B cell (primary cell): ENCODE results near the gene FAM219A. TPM values are rescaled to one million over a fixed set of nuclear protein-coding genes. Genes with fewer than 3 reads are reported as not detected.

Source experiments
- ATAC-seq: fragments of 200-7000 bp; cut with Tn5 transposase; one replicate; pipeline ENCODE4 v1.10.0; 2021; ENCODE audit warnings: low read depth, mild to moderate bottlenecking, moderate number of reproducible peaks, moderate library complexity
- CTCF ChIA-PET: fragments of 350-600 bp; sonication (Branson Sonifier 250); formaldehyde crosslinking; loops from one replicate; lab custom pipeline; 2021; ENCODE audit warnings: antibody characterized with exemption, inconsistent platforms; lab: Charles Lee
- POLR2A ChIA-PET: fragments of 350-600 bp; sonication (Branson Sonifier 250); formaldehyde crosslinking; loops from one replicate; lab custom pipeline; 2021; ENCODE audit warnings: antibody characterized with exemption; lab: Charles Lee
- DNase-seq: peaks from one replicate; pipeline ENCODE4 v3.0.0; 2013
- H2AFZ ChIP-seq: 2 replicates; pipeline ENCODE4 v1.6.1; 2012; ENCODE audit warnings: mild to moderate bottlenecking, low read depth, low read length; ENCODE audit not compliant: insufficient read depth, poor library complexity, severe bottlenecking
- H3K27ac ChIP-seq, 2 donors: 1 replicate in 1 of 2; 2 replicates in 1 of 2; pipeline ENCODE4 v1.5.1; 2012 to 2013; ENCODE audit warnings: low read length in 2 of 2, mild to moderate bottlenecking in 2 of 2, moderate library complexity in 1 of 2
- H3K27me3 ChIP-seq, 4 experiments: fragments of 200-600 bp in 1 of 4; sonication (generic) in 1 of 4; replicated peaks in 1 of 4; 1 replicate in 2 of 4; 2 replicates in 2 of 4; pipeline versions ENCODE4 v1.6.1 to v1.7.0; 2013 to 2016; ENCODE audit warnings: low read length in 3 of 4, mild to moderate bottlenecking in 2 of 4, mixed read lengths in 1 of 4, moderate library complexity in 1 of 4; ENCODE audit not compliant: insufficient read depth in 4 of 4, control insufficient read depth in 3 of 4; ENCODE audit errors: control extremely low read depth in 1 of 4
- H3K36me3 ChIP-seq, 2 experiments: replicated peaks in 1 of 2; 1 replicate in 1 of 2; 2 replicates in 1 of 2; pipeline versions ENCODE4 v1.6.1 to v1.7.1; 2013; ENCODE audit warnings: low read length in 1 of 2; ENCODE audit not compliant: insufficient read depth in 2 of 2, control insufficient read depth in 1 of 2; ENCODE audit errors: control extremely low read depth in 1 of 2, extremely low read depth in 1 of 2
- H3K4me1 ChIP-seq, 2 donors: fragments of 200-600 bp in 1 of 2; sonication (generic) in 1 of 2; 1 replicate in 1 of 2; 2 replicates in 1 of 2; pipeline versions ENCODE4 v1.5.1 to v1.6.1; 2013 to 2017; ENCODE audit warnings: low read length in 2 of 2; ENCODE audit not compliant: control insufficient read depth in 2 of 2, insufficient read depth in 2 of 2
- H3K4me2 ChIP-seq: replicated peaks from 2 replicates; pipeline ENCODE3; 2012; ENCODE audit warnings: mild to moderate bottlenecking, low read depth, low read length; ENCODE audit not compliant: poor library complexity, severe bottlenecking
- H3K4me3 ChIP-seq, 5 experiments: fragments of 200-600 bp in 1 of 5; sonication (generic) in 1 of 5; 1 replicate in 3 of 5; 2 replicates in 2 of 5; pipeline versions ENCODE4 v1.5.1 to v1.7.0; 2011 to 2016; ENCODE audit warnings: low read length in 4 of 5, mild to moderate bottlenecking in 4 of 5, low read depth in 2 of 5, control low read depth in 1 of 5, moderate library complexity in 1 of 5; ENCODE audit not compliant: insufficient read depth in 1 of 5; ENCODE audit errors: control extremely low read depth in 1 of 5, extremely low read depth in 1 of 5
- H3K79me2 ChIP-seq: fragments of 200-600 bp; sonication (generic); one replicate; pipeline ENCODE4 v1.6.0; 2016; ENCODE audit warnings: low read length; ENCODE audit not compliant: control insufficient read depth, insufficient read depth
- H3K9ac ChIP-seq: fragments of 200-600 bp; sonication (generic); 2 replicates; pipeline ENCODE4 v1.6.1; 2017; ENCODE audit warnings: mild to moderate bottlenecking, low read length, moderate library complexity
- H3K9me3 ChIP-seq, 3 donors: one replicate each; pipeline versions ENCODE4 v1.6.1 to v1.7.1; 2013; ENCODE audit warnings: low read length in 2 of 3; ENCODE audit not compliant: control insufficient read depth in 2 of 3, insufficient read depth in 1 of 3; ENCODE audit errors: control extremely low read depth in 1 of 3
- H4K20me1 ChIP-seq: 2 replicates; pipeline ENCODE4 v1.6.0; 2012; ENCODE audit warnings: mild to moderate bottlenecking, low read length; ENCODE audit not compliant: insufficient read depth, control insufficient read depth, poor library complexity, severe bottlenecking
- H3K27ac Mint-ChIP-seq: one replicate; pipeline ENCODE4 v1.8.0; 2021; ENCODE audit warnings: mixed read lengths
- H3K27me3 Mint-ChIP-seq: one replicate; pipeline ENCODE4 v1.8.0; 2021; ENCODE audit warnings: mixed read lengths
- H3K4me1 Mint-ChIP-seq: one replicate; pipeline ENCODE4 v1.8.0; 2021; ENCODE audit warnings: mixed read lengths
- H3K4me3 Mint-ChIP-seq: one replicate; pipeline ENCODE4 v1.8.0; 2021; ENCODE audit warnings: mixed read lengths
- H3K9me3 Mint-ChIP-seq: one replicate; pipeline ENCODE4 v1.8.0; 2022; ENCODE audit warnings: mixed read lengths; ENCODE audit not compliant: insufficient read depth
- CTCF ChIP-seq: fragments of 200-600 bp; IDR thresholded peaks from one replicate; pipeline ENCODE4 v1.8.0; 2022; ENCODE audit warnings: antibody characterized with exemption, mild to moderate bottlenecking
- EZH2 ChIP-seq: IDR thresholded peaks from 2 replicates; pipeline ENCODE4 v1.6.1; 2012; ENCODE audit warnings: borderline replicate concordance, low read depth, mild to moderate bottlenecking, moderate library complexity, low read length; ENCODE audit not compliant: insufficient read depth, poor library complexity, severe bottlenecking
- WGBS: methylation state at CpG from one replicate; pipeline ENCODE4 v1.1.5; 2013; ENCODE audit warnings: missing lambda C conversion rate; ENCODE audit not compliant: insufficient coverage; 5-methylcytosine and 5-hydroxymethylcytosine counted together
- intact Hi-C: fragments of 100-400 bp; cut with micrococcal nuclease; formaldehyde crosslinking; loops from one replicate; pipeline ENCODE4 v1.10.0; 2022
- polyA plus RNA-seq: library from polyadenylated mRNA; depleted of rRNA; stranded (reverse); fragments of >200 nt; gene quantifications from 2 replicates; pipeline ENCODE4 v1.2.3, GENCODE V29; 2012
- total RNA-seq, 2 donors: library from RNA; stranded (reverse); fragments of 120-200 nt in 1 of 2; gene quantifications; 1 replicate in 1 of 2; 2 replicates in 1 of 2; pipeline versions ENCODE4 v1.2.3 to v1.2.4, GENCODE V29; 2013 to 2022

The FAM219A gene
- total and polyA plus RNA-seq, 2 donors (not counting 1 experiment from before 2014, with no cell fraction given): 12.9 to 17.3 TPM

DNA sequence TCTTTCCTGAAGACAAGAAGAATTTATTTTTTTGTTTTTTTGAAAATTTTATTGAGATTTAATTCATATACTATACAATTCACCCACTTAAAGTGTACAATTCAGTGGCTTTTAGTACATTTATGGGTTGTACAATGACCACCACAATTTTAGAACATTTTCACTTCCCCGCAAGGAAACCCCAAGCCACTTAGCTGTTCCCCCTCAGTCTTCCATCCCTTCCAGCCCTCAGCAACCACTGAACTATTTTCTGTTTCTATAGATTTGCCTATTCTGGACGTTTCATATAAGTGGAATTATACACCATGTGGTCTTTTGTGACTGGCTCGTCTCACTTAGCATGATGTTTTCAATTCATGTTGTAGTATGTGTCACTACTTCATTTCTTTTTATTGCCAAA, 28.2 kb upstream of the FAM219A start:
- TF ChIP-seq EZH2: no peak
- no peak for TF ChIP-seq CTCF
- Histone ChIP-seq H3K4me2 (no peak overlapping the region), H3K4me3 (no peak overlapping the region), H3K9ac (no peak overlapping the region), H3K79me2 (no peaks in the 10 kb centered on the region), H3K36me3 (no peaks in the 10 kb centered on the region), H3K4me1 (no peaks in the 10 kb centered on the region), H3K27ac (no peak overlapping the region), H4K20me1 (no peaks in the 10 kb centered on the region), H3K27me3 (peaks cover 0 to 22% (median 6%) of the 10 kb centered on the region in 4 experiments), H2AFZ (no peak overlapping the region), H3K9me3 (peaks cover 0 to 3% (median 0%) of the 10 kb centered on the region in 3 donors)
- no peak overlapping the region for H3K4me3 Mint-ChIP-seq
- H3K27ac Mint-ChIP-seq: no peak overlapping the region
- CTCF ChIA-PET: interaction anchor here (1.5 to 2.9 kb wide), 2 partner anchors 14 to 83 kb away, joined by 3 to 8 read pairs; no protein-coding TSS in a partner anchor
- H3K4me1 Mint-ChIP-seq: no peaks in the 10 kb centered on the region
- H3K9me3 Mint-ChIP-seq: no peaks in the 10 kb centered on the region
- ATAC-seq: no peak
- intact Hi-C loops: no loop called here
- DNase-seq: no peak
- H3K27me3 Mint-ChIP-seq: peaks cover 36% of the 10 kb centered on the region
- POLR2A ChIA-PET: no interaction called here
- no CpG with 5 or more reads among the region's 3 CpGs for WGBS

DNA sequence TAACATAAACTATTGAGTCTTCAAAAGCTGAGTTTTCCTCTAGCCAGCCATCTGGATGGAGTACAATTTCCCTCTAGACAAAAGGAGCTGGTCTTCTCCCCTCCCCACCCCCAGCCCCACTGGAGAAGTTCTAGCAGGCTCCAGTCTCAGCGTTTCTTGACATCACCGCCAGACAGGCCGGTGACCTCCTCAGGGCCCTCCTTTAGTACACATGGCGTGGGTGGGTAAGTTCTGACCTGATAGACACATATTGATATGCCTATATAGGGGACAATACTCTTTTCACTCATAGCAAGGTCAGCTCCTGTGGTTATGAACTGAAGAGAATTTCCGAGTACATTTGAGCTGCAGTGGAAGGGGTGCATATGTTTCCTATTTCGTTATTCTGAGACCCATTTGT, 27.5 kb upstream of the FAM219A start:
- TF ChIP-seq CTCF: no peak
- TF ChIP-seq EZH2: no peak
- Histone ChIP-seq H3K27me3 (peaks cover 0 to 19% (median 6%) of the 10 kb centered on the region in 4 experiments), H3K4me2 (no peak overlapping the region), H2AFZ (no peak overlapping the region), H3K9ac (no peak overlapping the region), H4K20me1 (no peaks in the 10 kb centered on the region), H3K36me3 (no peaks in the 10 kb centered on the region), H3K4me1 (no peaks in the 10 kb centered on the region), H3K79me2 (no peaks in the 10 kb centered on the region), H3K27ac (no peak overlapping the region), H3K9me3 (peaks cover 0 to 3% (median 0%) of the 10 kb centered on the region in 3 donors), H3K4me3 (no peak overlapping the region)
- Mint-ChIP-seq H3K4me3 (no peak overlapping the region), H3K27ac (no peak overlapping the region), H3K27me3 (peaks cover 34% of the 10 kb centered on the region), H3K4me1 (no peaks in the 10 kb centered on the region), H3K9me3 (no peaks in the 10 kb centered on the region)
- DNase-seq: no peak
- CTCF ChIA-PET: interaction anchor here (0.9 to 2.9 kb wide), 2 partner anchors 10 to 15 kb away, joined by 3 to 8 read pairs; no protein-coding TSS in a partner anchor
- no peak for ATAC-seq
- intact Hi-C loops: no loop called here
- WGBS: 83% methylated on average over 2 of the region's 6 CpGs
- POLR2A ChIA-PET: no interaction called here
